Activated T-cell treated with anti-CD3 and anti-CD28 coated beads for 4 hours (primary cell): ENCODE results near the gene MEOX1.

Source experiments
- DNase-seq: peaks from one replicate; pipeline ENCODE4 v3.0.0-alpha.2; 2020

Gene MEOX1

DNA sequence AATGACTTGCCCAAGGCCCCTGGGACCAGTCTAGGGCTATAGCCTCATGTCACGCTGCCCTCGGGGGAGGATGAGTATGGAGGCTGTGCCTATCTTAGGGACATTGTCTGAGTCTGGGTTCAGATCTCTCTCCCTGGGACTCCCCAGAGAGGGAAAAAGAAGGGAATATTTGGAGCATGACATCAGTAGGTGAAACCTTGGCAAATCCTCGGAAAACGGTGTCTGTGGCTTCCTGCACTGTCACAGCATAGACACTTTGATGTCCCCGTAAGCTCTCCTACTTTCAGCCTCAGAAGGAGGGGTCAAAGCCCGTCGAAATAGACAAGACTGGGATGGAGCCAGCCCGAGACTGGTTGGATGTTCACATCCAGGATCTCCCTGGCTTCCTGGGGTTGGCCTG is 11.3 kb downstream of the MEOX1 start:
- DNase-seq = no peak

DNA sequence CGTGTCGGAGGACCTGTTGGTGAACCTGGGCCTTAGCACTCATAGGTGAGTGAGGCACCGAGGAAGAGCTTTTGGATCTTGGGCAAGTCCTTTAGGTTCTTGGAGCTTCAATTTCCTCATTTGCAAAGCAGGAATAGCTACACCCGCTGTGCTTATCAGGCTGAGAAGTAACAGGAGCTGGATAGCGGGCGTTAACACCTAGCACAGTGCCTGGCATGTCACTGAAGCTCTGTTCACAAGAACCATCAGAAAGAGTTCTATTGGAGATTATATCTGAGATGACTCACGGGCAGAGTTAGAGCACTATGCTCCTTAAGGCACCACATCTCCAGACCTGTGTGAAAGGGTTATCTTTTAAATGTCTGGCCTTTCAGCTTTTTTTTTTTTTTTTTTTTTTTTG is 12.8 kb downstream of the MEOX1 start:
- no peak for DNase-seq

DNA sequence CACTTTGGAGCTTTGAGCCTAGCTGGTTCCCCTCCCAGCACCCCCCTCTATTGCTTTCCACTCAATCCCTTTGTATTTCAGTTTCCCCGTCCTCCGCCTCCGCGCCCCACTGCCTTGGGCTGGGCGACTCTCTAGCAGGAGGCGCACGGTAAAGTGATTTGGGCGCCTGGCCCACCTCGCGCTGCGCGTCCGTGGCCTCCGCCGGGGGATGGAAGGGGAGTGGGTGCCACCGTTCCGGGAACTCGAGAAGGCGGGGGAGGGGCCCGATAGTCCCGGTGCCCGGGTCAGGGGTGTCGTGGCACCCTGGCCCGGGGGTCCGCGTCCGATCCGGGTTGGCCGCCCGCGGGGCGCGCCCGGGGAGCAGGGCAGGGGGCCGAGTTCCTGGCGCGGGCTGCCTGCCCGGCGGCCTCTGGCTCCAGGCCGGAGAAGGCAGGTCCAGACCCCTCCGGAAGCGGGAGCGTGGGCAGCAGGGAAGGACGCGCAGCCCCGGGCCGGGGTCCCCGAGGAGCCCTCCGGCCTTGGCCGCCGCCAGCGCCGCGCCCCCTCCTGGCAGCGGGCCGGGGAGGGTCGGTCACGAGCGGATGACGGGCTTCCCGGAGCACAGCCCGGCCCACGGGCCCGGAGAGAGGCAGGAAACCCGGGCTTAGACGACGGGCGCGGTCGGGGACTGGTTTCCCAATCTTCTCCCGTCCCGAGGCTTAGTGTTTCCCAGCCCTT is 15.8 kb downstream of the MEOX1 start:
- DNase-seq = no peak

DNA sequence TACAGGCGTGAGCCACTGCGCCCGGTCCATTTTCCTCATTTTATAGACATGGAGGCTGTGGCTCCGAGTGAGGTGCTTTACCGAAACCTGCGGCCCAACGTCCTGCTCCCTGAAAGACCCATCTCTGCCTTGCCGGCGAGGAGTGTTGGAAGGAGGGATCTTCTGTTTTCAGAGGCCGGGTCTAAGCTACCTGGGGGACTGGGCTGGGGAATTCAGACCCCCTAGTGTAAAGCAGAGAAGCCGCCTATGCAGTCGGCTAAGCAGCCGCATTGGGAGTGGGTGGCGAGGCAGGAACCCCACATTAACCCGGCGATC is 16.3 kb downstream of the MEOX1 start:
- no peak for DNase-seq

GRCh38 chr17:43644081-43644480 is 17.6 kb downstream of the MEOX1 start:
- DNase-seq = no peak

- DNase-seq = no peak
Measured at GRCh38 chr17:43641416-43641815, 20.3 kb downstream of the MEOX1 start.

DNA sequence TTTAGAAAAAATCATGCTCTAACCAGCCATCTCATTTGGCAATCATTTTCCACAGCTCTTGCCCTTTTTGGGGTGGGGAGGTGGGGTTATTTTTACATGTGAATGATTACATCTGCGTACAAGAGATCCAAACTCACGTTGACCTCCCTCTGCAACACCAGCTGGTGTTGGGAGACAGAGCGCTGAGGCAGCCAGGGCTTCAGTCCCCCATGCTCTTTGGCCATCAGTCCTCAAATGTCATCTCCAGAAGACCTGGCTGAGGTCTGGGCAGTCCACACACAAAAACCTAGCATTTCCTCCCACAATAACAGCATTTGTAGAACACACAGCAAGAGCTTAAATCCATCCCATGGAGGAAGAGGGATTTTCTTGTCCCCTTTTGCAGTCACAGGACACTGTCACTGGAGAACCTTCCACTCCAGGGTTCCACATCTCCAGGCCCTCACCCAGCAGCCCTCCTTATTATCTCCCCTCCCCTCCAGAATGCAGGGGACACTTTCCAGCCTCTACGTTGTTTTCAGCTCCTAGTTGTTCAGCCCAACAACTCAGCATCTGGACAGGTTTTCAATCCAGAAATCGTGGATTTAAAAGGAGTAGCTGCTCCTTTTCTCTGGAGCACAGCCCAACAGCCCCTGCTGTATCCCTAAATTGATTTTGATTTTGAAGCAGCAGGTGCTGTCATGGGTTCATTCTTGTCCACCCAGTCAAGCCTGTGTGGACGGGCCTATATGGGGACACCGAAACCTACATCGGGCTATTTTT is 21.1 kb downstream of the MEOX1 start:
- DNase-seq = no peak

GRCh38 chr17:43637563-43638323 is 24.0 kb downstream of the MEOX1 start:
- no peak for DNase-seq

GRCh38 chr17:43636426-43636825 is 25.3 kb downstream of the MEOX1 start:
- no peak for DNase-seq

DNA sequence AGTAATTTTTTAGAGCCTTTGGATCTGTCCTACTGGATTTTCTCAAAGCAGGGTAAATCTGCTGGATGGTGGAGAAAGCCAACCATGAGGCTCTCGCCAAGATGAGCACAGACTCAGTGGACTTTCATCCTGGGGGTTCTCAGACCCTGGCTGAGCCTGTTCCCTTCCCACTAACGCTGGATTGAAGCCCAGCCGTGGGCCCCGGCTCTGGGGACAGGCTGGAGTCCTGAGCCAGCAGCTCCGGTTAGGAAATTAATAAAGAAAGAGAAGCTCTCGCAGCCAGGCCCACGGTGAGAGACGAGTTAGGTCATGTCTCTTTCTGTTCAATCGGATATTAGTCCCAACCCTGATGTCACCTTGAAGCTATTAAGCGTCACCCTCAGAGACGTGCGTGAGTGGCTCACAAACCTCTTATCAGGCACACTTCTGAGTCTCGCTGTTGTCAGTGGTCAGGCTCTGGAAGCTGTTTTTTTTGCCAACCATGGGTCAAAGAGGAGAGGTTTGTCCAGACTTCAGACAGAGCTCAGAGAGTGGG is 27.1 kb downstream of the MEOX1 start:
- no peak for DNase-seq

DNA sequence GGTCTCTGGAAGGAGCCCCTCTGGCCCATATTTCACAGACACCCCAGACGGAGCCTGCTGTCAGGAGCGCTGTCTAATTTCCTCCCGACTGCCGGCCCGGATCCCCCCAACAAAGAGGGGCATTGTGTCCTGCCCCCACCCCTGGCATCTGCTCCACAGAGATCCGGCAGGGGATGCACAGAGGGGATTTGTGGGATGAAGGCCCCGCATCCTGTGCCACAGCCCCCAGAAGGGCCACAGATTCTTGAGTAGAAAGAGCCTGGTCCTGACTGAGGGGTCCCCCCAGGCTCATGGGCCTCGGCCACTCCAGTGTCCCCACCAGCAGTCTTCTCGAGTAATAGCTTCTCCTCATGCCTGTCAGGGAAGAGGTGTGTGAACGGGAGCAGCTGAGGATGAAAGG is 29.5 kb downstream of the MEOX1 start:
- DNase-seq = no peak

DNA sequence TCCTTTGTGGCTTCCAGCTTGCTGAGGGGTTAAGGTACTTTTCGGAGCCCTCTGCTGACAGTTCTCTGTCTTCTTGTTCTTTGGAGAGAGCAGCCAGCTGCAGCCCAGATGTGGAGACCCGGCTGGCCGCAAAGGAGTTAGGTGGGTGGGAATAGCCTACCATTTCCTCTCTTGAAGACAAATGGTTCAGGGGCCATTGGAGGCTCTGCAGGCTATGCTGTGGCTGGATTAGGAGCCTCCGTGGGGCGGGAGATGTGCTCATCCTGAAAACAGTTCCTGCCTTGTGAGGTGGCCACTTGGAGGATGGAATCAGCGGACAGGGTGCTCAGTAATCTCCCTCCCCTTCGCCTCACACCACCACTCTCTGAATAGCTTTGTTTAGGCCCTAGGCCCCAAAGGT is 30.3 kb downstream of the MEOX1 start:
- no peak for DNase-seq

DNA sequence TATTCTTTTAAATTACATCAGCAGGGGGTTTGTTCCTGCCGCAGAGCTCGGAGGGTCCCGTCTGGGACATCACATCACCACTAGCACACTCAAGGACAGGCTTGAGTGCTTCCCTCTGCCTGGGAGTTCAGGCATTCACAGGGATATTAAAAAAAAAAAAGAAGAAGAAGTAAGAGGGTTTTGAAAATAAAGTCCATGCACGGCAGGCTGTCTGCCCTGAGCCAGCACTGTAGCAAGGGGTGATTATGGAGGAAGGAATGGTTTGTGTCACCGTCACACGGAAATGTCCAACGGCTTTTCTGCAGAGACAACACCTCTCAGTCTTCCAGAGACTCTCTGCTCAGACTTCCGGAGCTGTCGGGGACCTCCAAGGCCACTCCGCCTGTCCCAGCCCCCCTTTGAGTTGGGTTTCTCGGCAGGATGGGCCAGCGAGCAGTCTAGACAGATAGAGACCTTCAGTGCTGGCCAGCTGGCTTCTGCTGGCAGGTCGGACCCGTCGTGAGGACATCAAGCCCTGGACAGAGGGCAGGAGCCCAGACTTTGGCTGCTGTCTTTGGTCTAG is 33.6 kb downstream of the MEOX1 start:
- no peak for DNase-seq

DNA sequence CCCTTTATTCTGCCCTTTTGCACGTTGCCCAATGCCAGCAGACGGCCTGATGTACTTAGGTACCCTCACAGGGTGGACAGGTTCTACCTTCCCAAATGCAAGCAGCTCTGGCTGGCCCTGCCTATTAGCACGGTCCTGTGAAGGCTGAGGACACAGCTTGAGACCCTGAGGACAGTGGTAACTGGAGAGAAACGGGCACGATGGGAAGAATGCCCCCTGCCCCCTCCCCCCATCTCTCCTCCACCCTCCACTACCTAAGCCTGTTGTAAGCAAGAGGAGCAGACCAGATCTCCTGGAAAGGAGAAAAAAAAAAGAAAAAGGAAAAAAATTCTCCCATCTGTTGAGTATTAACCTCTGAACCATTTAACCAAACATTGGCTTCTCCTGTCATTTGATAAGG is 34.1 kb downstream of the MEOX1 start:
- no peak for DNase-seq

- no peak for DNase-seq
Measured at GRCh38 chr17:43626023-43626422, 35.7 kb downstream of the MEOX1 start.

GRCh38 chr17:43625606-43626005 is 36.1 kb downstream of the MEOX1 start:
- DNase-seq = no peak

DNA sequence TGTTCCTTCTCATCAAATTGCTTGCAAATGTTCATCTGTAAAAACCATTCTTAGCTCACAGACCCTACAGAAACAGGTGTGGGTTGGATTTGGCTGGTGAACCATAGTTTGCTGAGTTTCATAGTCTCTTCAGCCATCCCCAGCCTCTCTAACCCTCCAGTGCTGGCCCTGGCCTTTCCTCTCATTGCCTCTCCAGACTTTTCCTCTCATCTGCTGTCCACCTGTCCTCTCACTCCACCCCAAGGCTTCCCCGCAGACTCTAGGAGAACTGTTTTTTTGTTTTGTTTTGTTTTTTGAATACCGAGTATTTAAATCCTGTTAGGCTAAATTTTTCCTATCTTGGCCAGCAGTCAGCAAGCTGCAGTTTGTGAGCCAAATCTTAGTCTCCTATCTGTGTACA is 41.1 kb downstream of the MEOX1 start:
- DNase-seq = no peak

DNA sequence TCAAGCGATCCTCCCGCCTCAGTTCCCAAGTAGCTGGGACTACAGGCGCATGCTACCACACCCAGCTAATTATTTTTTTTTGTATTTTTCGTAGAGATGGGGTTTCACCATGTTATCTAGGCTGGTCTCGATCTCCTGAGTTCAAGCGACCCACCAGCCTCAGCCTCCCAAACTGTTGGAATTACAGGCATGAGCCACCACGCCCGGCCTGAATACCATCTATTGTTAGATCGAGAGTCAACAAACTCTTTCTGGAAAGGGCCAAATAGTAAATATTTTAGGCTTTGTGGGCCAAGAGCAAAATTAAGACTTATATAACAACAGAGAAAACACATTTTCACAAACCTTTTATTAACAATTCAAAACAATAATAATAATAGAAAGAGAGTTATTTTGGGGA is 41.6 kb downstream of the MEOX1 start:
- DNase-seq = no peak

DNA sequence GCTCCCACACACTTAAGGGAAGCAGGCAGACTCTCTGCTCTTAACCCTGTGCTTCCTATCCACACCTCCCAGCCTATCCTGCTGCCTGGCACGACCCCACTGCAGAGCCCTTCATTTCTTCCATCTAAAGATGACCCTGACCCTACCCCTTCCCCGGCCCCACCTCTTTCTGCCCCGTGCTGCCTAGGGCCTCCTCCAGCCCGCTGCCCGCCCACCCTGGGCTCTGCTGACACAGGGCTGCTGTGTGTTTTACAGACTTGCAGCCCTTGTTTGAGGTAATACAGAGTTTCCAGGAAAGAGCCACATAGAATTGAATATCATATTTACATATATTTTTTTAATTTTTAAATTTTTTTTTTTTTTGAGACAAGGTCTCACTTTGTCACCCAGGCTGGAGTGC is 42.0 kb downstream of the MEOX1 start:
- DNase-seq = no peak

GRCh38 chr17:43618276-43618675 is 43.4 kb downstream of the MEOX1 start:
- DNase-seq = no peak

GRCh38 chr17:43616852-43617251 is 44.9 kb downstream of the MEOX1 start:
- no peak for DNase-seq

DNA sequence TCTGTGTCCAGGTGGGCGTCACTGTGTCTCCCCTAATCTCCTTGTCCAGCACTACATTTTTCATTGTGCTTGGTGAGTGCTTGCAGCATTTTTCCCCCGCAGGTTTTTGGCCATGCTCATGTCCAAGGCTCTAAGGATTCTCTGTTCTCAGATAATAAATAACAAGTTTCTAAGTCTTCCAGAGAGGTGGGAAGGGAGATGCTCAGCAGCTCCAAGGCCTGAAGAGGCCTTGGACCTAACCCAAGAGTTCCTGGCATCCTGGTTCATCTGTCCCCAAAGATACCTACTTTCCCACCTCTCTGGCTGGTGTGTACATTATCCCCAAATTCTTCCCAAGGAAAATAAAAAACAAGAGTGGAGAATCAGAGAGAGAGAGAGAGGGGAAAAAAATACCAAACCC is 45.3 kb downstream of the MEOX1 start:
- DNase-seq = no peak

DNA sequence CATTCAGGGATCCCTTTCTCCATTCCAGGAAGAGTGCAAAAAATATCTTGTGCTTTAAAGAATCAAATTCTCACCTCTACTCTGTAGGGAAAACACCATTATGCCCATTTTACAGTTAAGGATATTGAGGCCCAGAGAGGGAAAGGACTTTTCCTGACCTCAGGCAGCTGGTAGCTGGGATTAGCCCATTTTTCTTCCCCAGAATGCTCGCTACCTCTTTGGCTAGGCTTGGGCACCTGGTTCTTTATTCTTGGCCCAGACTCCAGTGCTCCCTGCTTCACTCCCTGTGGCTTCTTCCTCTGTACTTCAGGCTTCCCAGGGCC is 45.7 kb downstream of the MEOX1 start:
- no peak for DNase-seq
